Duodenal mucosa (tissue), 2 donors: ENCODE measurements around the gene SGF29.
"Not testable (repeated sequence)": the region's sequence is repeated elsewhere in the genome, so short reads cannot be mapped to it uniquely, and the experiment has no call there.

Source experiments
- H3K27ac ChIP-seq: one replicate; pipeline ENCODE4 v1.7.0; 2013; ENCODE audit warnings: low read depth, low read length
- H3K27me3 ChIP-seq, 2 donors: one replicate each; pipeline ENCODE4 v1.7.0; 2013; ENCODE audit warnings: low read length in 2 of 2, control low read depth in 1 of 2; ENCODE audit not compliant: insufficient read depth in 2 of 2, control insufficient read depth in 1 of 2
- H3K36me3 ChIP-seq, 2 donors: one replicate each; pipeline ENCODE4 v1.7.0; 2013; ENCODE audit warnings: low read length in 2 of 2, control low read depth in 1 of 2; ENCODE audit not compliant: insufficient read depth in 2 of 2, control insufficient read depth in 1 of 2
- H3K4me1 ChIP-seq, 2 donors: one replicate each; pipeline ENCODE4 v1.7.0; 2013; ENCODE audit warnings: low read length in 2 of 2, control low read depth in 1 of 2; ENCODE audit not compliant: insufficient read depth in 2 of 2, control insufficient read depth in 1 of 2
- H3K4me3 ChIP-seq, 2 donors: one replicate each; pipeline ENCODE4 v1.7.0; 2013; ENCODE audit warnings: low read length in 2 of 2, low read depth in 1 of 2
- H3K9ac ChIP-seq, 2 donors: one replicate each; pipeline ENCODE4 v1.7.0; 2013; ENCODE audit warnings: low read length in 2 of 2, low read depth in 1 of 2
- H3K9me3 ChIP-seq, 2 donors: one replicate each; pipeline ENCODE4 v1.7.0; 2013; ENCODE audit warnings: low read length in 2 of 2, control low read depth in 1 of 2; ENCODE audit not compliant: control insufficient read depth in 1 of 2

The SGF29 gene

DNA sequence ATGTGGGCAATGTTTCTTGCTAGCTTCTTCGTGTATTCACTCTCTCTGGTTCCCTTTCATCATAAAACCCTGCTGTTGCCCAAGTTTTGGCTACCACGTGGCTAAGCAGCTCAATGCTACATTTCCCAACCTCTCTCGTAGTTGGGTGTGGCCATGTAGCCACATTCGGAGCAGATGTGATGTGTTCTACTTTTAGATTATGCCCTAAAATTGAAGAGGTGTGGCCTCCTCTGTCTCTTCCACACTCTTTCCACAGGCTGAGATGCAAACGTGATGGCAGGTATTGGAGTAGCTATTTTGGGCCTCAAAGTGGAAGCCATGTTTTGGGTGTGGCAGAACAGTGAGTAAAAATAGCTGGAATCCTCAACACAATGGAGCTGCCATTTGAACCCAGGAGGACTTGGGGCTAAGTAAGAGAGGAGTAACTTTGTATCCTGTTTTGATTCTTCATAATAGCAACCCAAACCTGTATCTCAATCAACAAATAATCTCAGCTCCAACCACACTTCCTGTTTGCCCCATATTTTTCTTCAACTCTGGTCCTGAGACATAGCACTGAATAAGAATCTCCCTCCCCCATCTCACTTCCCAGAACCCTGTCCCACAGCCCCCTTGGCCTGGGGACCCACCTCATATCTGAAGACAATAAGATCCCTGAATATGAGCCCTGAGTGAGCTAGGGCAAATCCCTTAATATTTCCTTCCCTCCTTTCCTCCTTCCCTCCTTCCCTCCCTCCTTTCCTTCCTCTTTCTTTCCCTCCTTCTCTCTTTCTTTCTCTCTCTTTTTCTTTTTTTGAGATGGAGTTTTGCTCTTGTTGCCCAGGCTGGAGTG, 19.0 kb upstream of the SGF29 start:
- peaks cover 8% of the 10 kb centered on the region in 2 donors for H3K4me1 ChIP-seq
- no peak overlapping the region for H3K27ac ChIP-seq
- H3K36me3 ChIP-seq: no peaks in the 10 kb centered on the region
- H3K9ac ChIP-seq: no peak overlapping the region
- no peaks in the 10 kb centered on the region for H3K27me3 ChIP-seq
- no peaks in the 10 kb centered on the region for H3K9me3 ChIP-seq
- no peak overlapping the region for H3K4me3 ChIP-seq

DNA sequence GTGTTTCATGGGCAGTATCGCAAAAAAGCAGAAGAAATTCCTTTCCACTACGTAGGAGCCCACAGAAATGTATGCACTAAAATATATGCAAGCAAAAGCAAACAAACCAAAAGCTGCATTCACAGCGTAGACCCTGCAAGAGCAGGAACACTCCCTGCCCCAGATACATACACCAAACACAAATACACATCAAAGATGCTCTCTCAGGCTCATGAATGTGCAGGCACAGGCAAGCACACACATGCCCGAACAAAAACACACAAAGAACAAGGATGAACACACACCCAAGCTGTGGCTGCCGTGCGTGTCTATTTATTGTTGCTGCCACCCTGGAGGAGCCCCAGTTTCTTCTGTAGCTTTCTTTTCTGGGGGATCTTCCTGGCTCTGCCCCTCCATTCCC, 16.6 kb upstream of the SGF29 start:
- Histone ChIP-seq H3K4me3 (no peak overlapping the region), H3K27me3 (no peaks in the 10 kb centered on the region), H3K36me3 (no peaks in the 10 kb centered on the region), H3K9me3 (no peaks in the 10 kb centered on the region), H3K4me1 (peaks cover 8% of the 10 kb centered on the region in 2 donors), H3K27ac (no peak overlapping the region), H3K9ac (no peak overlapping the region)

GRCh38 chr16:28537964-28538732, 15.6 kb upstream of the SGF29 start:
- no peaks in the 10 kb centered on the region for H3K36me3 ChIP-seq
- no peaks in the 10 kb centered on the region for H3K27me3 ChIP-seq
- peak overlapping the region; percentile 47 for H3K27ac ChIP-seq
- H3K4me3 ChIP-seq: peak overlapping the region in 1 of 2 donors; percentile 61
- H3K9me3 ChIP-seq: no peaks in the 10 kb centered on the region
- peak overlapping the region; percentile 12 to 43 for H3K9ac ChIP-seq
- peaks cover 6 to 8% of the 10 kb centered on the region in 2 donors for H3K4me1 ChIP-seq

- no peaks in the 10 kb centered on the region for H3K36me3 ChIP-seq
- peak within 1 kb of the TSS; percentile 47 for H3K27ac ChIP-seq
- no peaks in the 10 kb centered on the region for H3K9me3 ChIP-seq
- peak within 1 kb of the TSS; percentile 12 to 43 for H3K9ac ChIP-seq
- peak within 1 kb of the TSS in 1 of 2 donors; percentile 61 for H3K4me3 ChIP-seq
- H3K4me1 ChIP-seq: peaks cover 6 to 8% of the 10 kb centered on the region in 2 donors
- H3K27me3 ChIP-seq: no peaks in the 10 kb centered on the region
These were observed 14.8 kb upstream of the SGF29 start, which contains the start of gene NUPR1 for GRCh38 chr16:28538733-28539596. Gene NUPR1 (minus strand): TSS chr16:28538974. CDS start chr16:28538907, 67 bp downstream.

DNA sequence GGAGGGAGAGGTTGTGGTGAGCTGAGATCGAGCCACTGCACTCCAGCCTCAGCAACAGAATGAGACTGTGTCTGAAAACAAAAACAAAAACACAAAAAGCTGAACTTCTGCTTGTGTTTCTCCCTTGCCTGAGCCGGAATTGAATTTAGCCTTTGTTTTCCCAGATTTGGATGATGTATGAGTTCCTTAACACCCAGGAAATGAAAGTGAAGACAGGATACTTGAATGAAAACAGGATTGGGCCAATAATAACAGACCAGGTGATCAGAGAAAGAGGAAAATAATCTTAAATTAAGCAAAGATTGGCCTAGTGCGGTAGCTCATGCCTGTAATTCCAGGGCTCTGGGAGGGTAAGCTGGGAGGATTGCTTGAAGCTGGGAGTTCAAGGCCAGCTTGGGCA, 13.4 kb upstream of the SGF29 start:
- H3K9me3 ChIP-seq: no peaks in the 10 kb centered on the region
- no peak overlapping the region for H3K27ac ChIP-seq
- no peaks in the 10 kb centered on the region for H3K27me3 ChIP-seq

GRCh38 chr16:28542646-28543045, 11.1 kb upstream of the SGF29 start:
- Histone ChIP-seq H3K4me1 (peaks cover 6 to 8% of the 10 kb centered on the region in 2 donors), H3K4me3 (peak overlapping the region; percentile 37 to 53), H3K9ac (peak overlapping the region; percentile 60 to 63), H3K27ac (peak overlapping the region; percentile 23), H3K9me3 (no peaks in the 10 kb centered on the region), H3K27me3 (no peaks in the 10 kb centered on the region), H3K36me3 (no peaks in the 10 kb centered on the region)

More for the DNA sequence above, 13.4 kb upstream of the SGF29 start:
- Histone ChIP-seq H3K36me3 (no peaks in the 10 kb centered on the region), H3K9ac (no peak overlapping the region), H3K4me3 (no peak overlapping the region), H3K4me1 (peaks cover 6 to 8% of the 10 kb centered on the region in 2 donors)

DNA sequence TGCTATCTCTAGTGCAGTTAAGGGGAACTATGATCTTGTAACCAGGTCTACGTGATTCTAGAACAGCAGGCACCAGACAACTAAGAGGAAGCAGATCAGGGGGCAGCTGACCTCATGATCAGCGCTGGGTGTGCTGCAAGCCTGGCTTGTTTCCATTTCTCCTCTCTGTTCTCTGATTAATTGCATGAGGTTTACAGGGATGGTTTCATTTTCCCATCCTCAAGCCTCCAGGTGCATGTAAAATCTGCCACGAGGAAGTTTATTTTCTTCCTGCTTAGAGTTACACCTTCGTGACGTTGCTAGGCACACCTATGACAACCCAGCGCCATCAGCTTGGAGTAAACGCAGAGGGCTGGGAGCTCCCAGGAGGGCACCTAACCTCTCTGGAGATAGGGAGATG, 10.6 kb upstream of the SGF29 start:
- Histone ChIP-seq H3K27me3 (no peaks in the 10 kb centered on the region), H3K9ac (peak overlapping the region; percentile 60 to 63), H3K9me3 (no peaks in the 10 kb centered on the region), H3K4me1 (peaks cover 6 to 8% of the 10 kb centered on the region in 2 donors), H3K27ac (peak overlapping the region; percentile 23), H3K36me3 (no peaks in the 10 kb centered on the region), H3K4me3 (peak overlapping the region; percentile 37 to 53)

DNA sequence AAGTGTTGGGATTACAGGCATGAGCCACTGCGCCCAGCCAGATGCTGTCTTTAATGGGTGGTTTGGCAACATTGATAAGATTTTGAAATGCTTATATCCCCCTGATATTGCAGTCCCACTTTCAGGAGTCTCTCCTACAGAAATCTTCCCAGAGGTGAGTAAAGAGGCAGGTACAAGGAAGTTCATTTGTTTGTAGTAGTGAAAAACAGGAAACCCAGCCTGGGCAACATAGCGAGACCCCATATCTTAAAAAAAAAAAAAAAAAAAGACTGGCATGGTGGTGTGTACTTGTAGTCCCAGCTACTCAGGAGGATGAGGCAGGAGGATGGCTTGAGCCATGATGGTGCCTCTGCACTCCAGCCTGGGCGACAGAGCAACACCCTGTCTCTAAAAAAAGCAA, 8.7 kb upstream of the SGF29 start:
- Histone ChIP-seq H3K4me3 (no peak overlapping the region), H3K9ac (no peak overlapping the region), H3K4me1 (peaks cover 6 to 8% of the 10 kb centered on the region in 2 donors), H3K27ac (no peak overlapping the region), H3K9me3 (no peaks in the 10 kb centered on the region), H3K27me3 (no peaks in the 10 kb centered on the region), H3K36me3 (no peaks in the 10 kb centered on the region)

- not testable (repeated sequence) for H3K9ac ChIP-seq, H3K4me1 ChIP-seq, H3K27me3 ChIP-seq, H3K36me3 ChIP-seq, H3K4me3 ChIP-seq, H3K9me3 ChIP-seq, H3K27ac ChIP-seq
These were observed 7.8 kb upstream of the SGF29 start for GRCh38 chr16:28545964-28546363.
